Suppressor macrophage treated with lipopolysaccharide for 1 hour (primary cell): ENCODE data around the gene CBX2.
"Not testable (repeated sequence)": the region's sequence is repeated elsewhere in the genome, so short reads cannot be mapped to it uniquely, and the experiment has no call there.

Experiments used
- DNase-seq, 3 donors: peaks; one replicate each; pipeline ENCODE4 v3.0.0-alpha.2; 2020 to 2022

Gene CBX2

GRCh38 chr17:79772726-79773125, 5.2 kb upstream of the CBX2 start:
- not testable (repeated sequence) for DNase-seq

- DNase-seq, result no peak
Observed at GRCh38 chr17:79774561-79774975, 3.4 kb upstream of the CBX2 start.

GRCh38 chr17:79775632-79776031, 2.3 kb upstream of the CBX2 start:
- DNase-seq, result no peak

- no peak for DNase-seq
Observed at GRCh38 chr17:79776376-79777119, 1.4 kb upstream of the CBX2 start.

GRCh38 chr17:79777120-79777893, 641 bp upstream of the CBX2 start:
- peak; percentile 37 to 66 (median 53) for DNase-seq

GRCh38 chr17:79778504-79779083, 646 bp downstream of the CBX2 start:
- peak in 1 of 3 donors; percentile 41 for DNase-seq

- DNase-seq, result no peak
Observed at GRCh38 chr17:79779084-79779529, 1.2 kb downstream of the CBX2 start.

GRCh38 chr17:79779661-79780365, 1.9 kb downstream of the CBX2 start:
- DNase-seq, result no peak

GRCh38 chr17:79781012-79781650, 3.2 kb downstream of the CBX2 start:
- DNase-seq, result no peak

- DNase-seq, result peak in 1 of 3 donors; percentile 7
Observed at GRCh38 chr17:79781736-79782575, 4.0 kb downstream of the CBX2 start.

- DNase-seq, result no peak
Observed at GRCh38 chr17:79783891-79784290, 5.9 kb downstream of the CBX2 start.

GRCh38 chr17:79784353-79785016, 6.5 kb downstream of the CBX2 start:
- DNase-seq, result no peak

GRCh38 chr17:79785017-79785899, 7.3 kb downstream of the CBX2 start:
- no peak for DNase-seq

- DNase-seq, result no peak
Observed at GRCh38 chr17:79785900-79786810, 8.2 kb downstream of the CBX2 start.

GRCh38 chr17:79786930-79787643, 9.1 kb downstream of the CBX2 start:
- DNase-seq, result no peak

GRCh38 chr17:79788455-79788854, 10.5 kb downstream of the CBX2 start:
- DNase-seq, result no peak

- peak in 1 of 3 donors; percentile 29 for DNase-seq
Observed at GRCh38 chr17:79788989-79789942, 11.3 kb downstream of the CBX2 start.
